ENCODE results near the gene HEG1. TPM values are rescaled to one million over a fixed set of nuclear protein-coding genes. Genes with fewer than 3 reads are reported as not detected.

Gene HEG1
- total and polyA plus RNA-seq, 2 donors (not counting 3 experiments of a cell fraction or from before 2014, with no cell fraction given) = 50.1 to 106 TPM

DNA sequence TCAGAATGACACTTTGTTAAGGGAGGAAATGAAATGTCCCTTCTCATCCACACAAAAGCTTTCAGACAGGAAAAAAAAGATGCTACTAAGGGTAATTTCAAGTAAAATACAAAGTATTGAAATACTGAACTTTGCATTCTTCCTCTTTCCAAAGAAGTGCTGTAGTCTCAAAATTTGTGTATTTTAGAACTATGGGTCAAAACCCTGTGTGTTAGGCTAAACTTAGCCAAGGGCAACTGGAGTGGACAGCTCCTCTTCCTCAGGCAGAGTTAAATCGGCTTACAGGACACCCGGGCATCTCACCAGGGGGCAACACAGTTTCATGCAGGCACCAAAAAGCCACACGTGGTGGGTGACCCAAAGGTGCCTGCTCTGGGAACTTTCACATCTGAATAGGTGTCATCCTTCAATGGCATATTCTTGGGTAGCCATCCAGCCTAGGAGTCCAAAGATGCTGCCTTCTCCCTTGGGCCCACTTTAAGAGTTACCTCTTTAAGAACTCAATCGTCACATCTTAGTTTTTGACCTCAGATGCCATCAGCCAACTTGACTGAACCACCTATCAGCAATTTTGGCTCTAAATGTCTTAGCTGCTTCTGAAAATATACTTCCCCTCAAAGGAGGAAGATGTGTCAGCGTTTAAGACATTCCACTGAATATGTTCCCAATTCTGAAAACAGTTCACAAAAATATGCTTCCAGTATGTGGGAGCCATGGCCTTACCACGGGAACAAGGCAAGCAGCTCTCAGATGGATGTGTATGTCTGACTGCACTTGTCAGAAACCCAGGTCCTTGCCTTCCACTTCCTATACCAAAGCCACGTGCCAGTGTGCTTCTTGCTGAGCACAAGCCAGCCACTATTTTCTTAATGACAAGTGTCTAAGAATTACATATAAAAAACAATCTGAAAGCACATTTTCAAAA lies 89.0 kb downstream of the HEG1 start:
- H3K4me2 ChIP-seq (ENCODE audit: insufficient read depth, low read length) = no peak overlapping the region
- no peaks in the 10 kb centered on the region for H3K27me3 ChIP-seq (ENCODE audit: control insufficient read depth in 2 of 2, insufficient read depth in 2 of 2, low read length in 2 of 2)
- intact Hi-C loops (cut with micrococcal nuclease) (no loop called here), dilution Hi-C loops (cut with MboI; ENCODE audit: extremely low pct_ligation_motif_present, low sequenced_read_pairs) (no loop called here)
- peaks cover 3% of the 10 kb centered on the region for H3K4me1 ChIP-seq (ENCODE audit: control insufficient read depth, extremely low read depth, insufficient read depth, low read length)
- H3K9ac ChIP-seq (replicated peaks; ENCODE audit: extremely low read depth, insufficient read depth, low read length) = no peak overlapping the region
- H3K9me3 ChIP-seq (replicated peaks; ENCODE audit: control insufficient read depth, insufficient read depth, low read length) = no peaks in the 10 kb centered on the region
- H3K27ac ChIP-seq (ENCODE audit: insufficient read depth, low read depth, low read length) = no peak overlapping the region
- H3K4me3 ChIP-seq (replicated peaks in 1 of 3; ENCODE audit: insufficient read depth in 1 of 3, low read depth in 1 of 3, low read length in 3 of 3) = no peak overlapping the region
- CTCF ChIA-PET = interaction anchor here (1.4 kb wide), 1 partner anchor 11 kb away, joined by 3 read pairs; no protein-coding TSS in a partner anchor
- FAIRE-seq (no peak), DNase-seq (ENCODE audit: low read depth, low spot score) (no peak)
- H2AFZ ChIP-seq (ENCODE audit: low read depth, low read length) = no peak overlapping the region
- H3K9me1 ChIP-seq (replicated peaks; ENCODE audit: control insufficient read depth, extremely low read depth, insufficient read depth, low read length) = no peaks in the 10 kb centered on the region
- POLR2A ChIA-PET = no interaction called here
- H3K79me2 ChIP-seq (ENCODE audit: control insufficient read depth, insufficient read depth, low read length) = no peaks in the 10 kb centered on the region
- BruUV-seq (replicated peaks) = no TSS peak
- H4K20me1 ChIP-seq (replicated peaks; ENCODE audit: control insufficient read depth, extremely low read depth, insufficient read depth, low read length) = no peaks in the 10 kb centered on the region
- TF ChIP-seq EZH2 (IDR thresholded peaks at IDR 0.05; ENCODE audit: borderline replicate concordance, low read depth, low read length, severe bottlenecking) = no peak
- TF ChIP-seq POLR2AphosphoS5 (IDR thresholded peaks at IDR 0.05; ENCODE audit: insufficient read depth, low read depth, low read length) = no peak
- TF ChIP-seq, protein P1, sequence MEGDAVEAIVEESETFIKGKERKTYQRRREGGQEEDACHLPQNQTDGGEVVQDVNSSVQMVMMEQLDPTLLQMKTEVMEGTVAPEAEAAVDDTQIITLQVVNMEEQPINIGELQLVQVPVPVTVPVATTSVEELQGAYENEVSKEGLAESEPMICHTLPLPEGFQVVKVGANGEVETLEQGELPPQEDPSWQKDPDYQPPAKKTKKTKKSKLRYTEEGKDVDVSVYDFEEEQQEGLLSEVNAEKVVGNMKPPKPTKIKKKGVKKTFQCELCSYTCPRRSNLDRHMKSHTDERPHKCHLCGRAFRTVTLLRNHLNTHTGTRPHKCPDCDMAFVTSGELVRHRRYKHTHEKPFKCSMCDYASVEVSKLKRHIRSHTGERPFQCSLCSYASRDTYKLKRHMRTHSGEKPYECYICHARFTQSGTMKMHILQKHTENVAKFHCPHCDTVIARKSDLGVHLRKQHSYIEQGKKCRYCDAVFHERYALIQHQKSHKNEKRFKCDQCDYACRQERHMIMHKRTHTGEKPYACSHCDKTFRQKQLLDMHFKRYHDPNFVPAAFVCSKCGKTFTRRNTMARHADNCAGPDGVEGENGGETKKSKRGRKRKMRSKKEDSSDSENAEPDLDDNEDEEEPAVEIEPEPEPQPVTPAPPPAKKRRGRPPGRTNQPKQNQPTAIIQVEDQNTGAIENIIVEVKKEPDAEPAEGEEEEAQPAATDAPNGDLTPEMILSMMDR (IDR thresholded peaks at IDR 0.05; ENCODE audit: extremely low read depth in 1 of 2, insufficient read depth in 1 of 2, low read depth in 1 of 2, low read length in 2 of 2) = no peak
- TF ChIP-seq JUN (IDR thresholded peaks at IDR 0.05; ENCODE audit: borderline replicate concordance, insufficient read depth, insufficient read length, low read depth) = no peak
- no peak for TF ChIP-seq MYC (IDR thresholded peaks at IDR 0.05; ENCODE audit: low read depth, low read length)
- no peak for TF ChIP-seq POLR2A (IDR thresholded peaks at IDR 0.05; ENCODE audit: low read depth, low read length)
- TF ChIP-seq, protein P2, sequence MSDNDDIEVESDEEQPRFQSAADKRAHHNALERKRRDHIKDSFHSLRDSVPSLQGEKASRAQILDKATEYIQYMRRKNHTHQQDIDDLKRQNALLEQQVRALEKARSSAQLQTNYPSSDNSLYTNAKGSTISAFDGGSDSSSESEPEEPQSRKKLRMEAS (IDR thresholded peaks at IDR 0.05; ENCODE audit: insufficient read depth, insufficient read length) = no peak
- TF ChIP-seq GATA2 (IDR thresholded peaks at IDR 0.05; ENCODE audit: insufficient read depth, insufficient read length, low read depth, low read length) = no peak
- no peak for TF ChIP-seq FOS (IDR thresholded peaks at IDR 0.05; ENCODE audit: borderline replicate concordance, insufficient read depth, low read length)
- H3K36me3 ChIP-seq (ENCODE audit: control insufficient read depth in 2 of 2, extremely low read depth in 1 of 2, insufficient read depth in 2 of 2, low read length in 2 of 2) = peaks cover 4 to 15% of the 10 kb centered on the region in 2 experiments
